WTC11 (cell line): Measurements from ENCODE around the gene SLC16A9. TPM values are rescaled to one million over a fixed set of nuclear protein-coding genes. Genes with fewer than 3 reads are reported as not detected.

ENCODE experiments used
- ATAC-seq: fragments of 200-7000 bp; cut with Tn5 transposase; 2 replicates; pipeline ENCODE4 v1.10.0; 2021; ENCODE audit warnings: mild to moderate bottlenecking, moderate library complexity
- CTCF ChIA-PET: fragments of 300-600 bp; sonication (Branson Sonifier 250); formaldehyde crosslinking; loops from one replicate; lab custom pipeline; 2021; ENCODE audit warnings: antibody characterized with exemption; lab: Charles Lee
- POLR2A ChIA-PET: fragments of 350-600 bp; sonication (Branson Sonifier 250); formaldehyde crosslinking; loops from one replicate; lab custom pipeline; 2021; ENCODE audit warnings: antibody characterized with exemption; lab: Charles Lee
- DNase-seq: peaks from one replicate; pipeline ENCODE4 v3.0.0; 2021; ENCODE audit warnings: low spot score
- H3K27ac Mint-ChIP-seq: 2 replicates; pipeline ENCODE4 v1.8.0; 2021; ENCODE audit warnings: mixed read lengths
- H3K27me3 Mint-ChIP-seq: 2 replicates; pipeline ENCODE4 v1.8.0; 2021; ENCODE audit warnings: low read depth, mild to moderate bottlenecking, moderate library complexity, mixed read lengths
- H3K36me3 Mint-ChIP-seq: 2 replicates; pipeline ENCODE4 v1.8.0; 2021; ENCODE audit warnings: mixed read lengths
- H3K4me1 Mint-ChIP-seq: 2 replicates; pipeline ENCODE4 v1.8.0; 2022; ENCODE audit warnings: mixed read lengths
- H3K4me3 Mint-ChIP-seq: 2 replicates; pipeline ENCODE4 v1.8.0; 2021; ENCODE audit warnings: mild to moderate bottlenecking, moderate library complexity, mixed read lengths
- H3K9me3 Mint-ChIP-seq: 2 replicates; pipeline ENCODE4 v1.8.0; 2021; ENCODE audit warnings: mixed read lengths
- EMX1 ChIP-seq: fragments of 250-450 bp; sonication (Bioruptor Pico); IDR thresholded peaks from 2 replicates; pipeline ENCODE4 v1.8.0; 2021; ENCODE audit warnings: mild to moderate bottlenecking
- ETV6 ChIP-seq: sonication (generic); formaldehyde crosslinking; IDR thresholded peaks from 2 replicates; pipeline ENCODE4 v1.8.1; 2022; ENCODE audit warnings: mild to moderate bottlenecking, missing genetic modification reagents
- GRHL2 ChIP-seq: fragments of 250-450 bp; sonication (Bioruptor Pico); IDR thresholded peaks from 2 replicates; pipeline ENCODE4 v1.8.0; 2022; ENCODE audit warnings: mild to moderate bottlenecking, moderate library complexity; ENCODE audit not compliant: insufficient replicate concordance, severe bottlenecking
- JUN ChIP-seq: sonication (generic); formaldehyde crosslinking; IDR thresholded peaks from 2 replicates; pipeline ENCODE4 v1.8.0; 2023; ENCODE audit warnings: mild to moderate bottlenecking, missing genetic modification reagents
- KAT7 ChIP-seq: sonication (generic); formaldehyde crosslinking; IDR thresholded peaks from 2 replicates; pipeline ENCODE4 v1.8.1; 2023; ENCODE audit warnings: missing genetic modification reagents, mild to moderate bottlenecking, borderline replicate concordance
- NR3C1 ChIP-seq: sonication (generic); formaldehyde crosslinking; conservative IDR thresholded peaks from 2 replicates; pipeline ENCODE4 v1.8.1; 2023; ENCODE audit warnings: low read depth, mild to moderate bottlenecking, missing genetic modification reagents
- SMAD3 ChIP-seq: sonication (generic); formaldehyde crosslinking; IDR thresholded peaks from 2 replicates; pipeline ENCODE4 v1.8.0; 2022; ENCODE audit warnings: missing genetic modification reagents, mild to moderate bottlenecking, borderline replicate concordance
- SP1 ChIP-seq: sonication (generic); formaldehyde crosslinking; conservative IDR thresholded peaks from 2 replicates; pipeline ENCODE4 v1.8.1; 2022; ENCODE audit warnings: missing genetic modification reagents
- ZNF232 ChIP-seq: sonication (generic); formaldehyde crosslinking; IDR thresholded peaks from 2 replicates; pipeline ENCODE4 v1.8.0; 2022; ENCODE audit warnings: mild to moderate bottlenecking, missing genetic modification reagents
- ZNF396 ChIP-seq: fragments of 250-450 bp; sonication (Bioruptor Pico); IDR thresholded peaks from 2 replicates; pipeline ENCODE4 v1.8.0; 2021; ENCODE audit warnings: mild to moderate bottlenecking, moderate library complexity, borderline replicate concordance
- total RNA-seq: library from RNA; stranded (reverse); gene quantifications from 3 replicates; pipeline ENCODE4 v1.2.3, GENCODE V29; 2021
- TF ChIP-seq, protein P1 (sequence below): sonication (generic); formaldehyde crosslinking; IDR thresholded peaks from 2 replicates; pipeline ENCODE4 v1.8.1; 2023; ENCODE audit warnings: mild to moderate bottlenecking, missing genetic modification reagents, moderate library complexity
- TF ChIP-seq, protein P2 (sequence below): fragments of 250-450 bp; sonication (Bioruptor Pico); IDR thresholded peaks from 2 replicates; pipeline ENCODE4 v2.1.2; 2022; ENCODE audit warnings: mild to moderate bottlenecking, moderate library complexity
- TF ChIP-seq, protein P3 (sequence below): sonication (generic); formaldehyde crosslinking; IDR thresholded peaks from 2 replicates; pipeline ENCODE4 v1.8.1; 2022; ENCODE audit warnings: low read depth, missing genetic modification reagents, borderline replicate concordance
- TF ChIP-seq, protein P4 (sequence below): sonication (generic); formaldehyde crosslinking; IDR thresholded peaks from 2 replicates; pipeline ENCODE4 v1.8.1; 2023; ENCODE audit warnings: mild to moderate bottlenecking, missing genetic modification reagents, borderline replicate concordance
- TF ChIP-seq, protein P5 (sequence below): sonication (generic); formaldehyde crosslinking; IDR thresholded peaks from 2 replicates; pipeline ENCODE4 v1.8.1; 2022; ENCODE audit warnings: mild to moderate bottlenecking, moderate library complexity, missing genetic modification reagents
- TF ChIP-seq, protein P6 (sequence below): fragments of 250-450 bp; sonication (Bioruptor Pico); IDR thresholded peaks from 2 replicates; pipeline ENCODE4 v1.8.0; 2021; ENCODE audit warnings: mild to moderate bottlenecking

Gene SLC16A9
- total RNA-seq, 1 experiment from 2014 or later, result 4.0 TPM

DNA sequence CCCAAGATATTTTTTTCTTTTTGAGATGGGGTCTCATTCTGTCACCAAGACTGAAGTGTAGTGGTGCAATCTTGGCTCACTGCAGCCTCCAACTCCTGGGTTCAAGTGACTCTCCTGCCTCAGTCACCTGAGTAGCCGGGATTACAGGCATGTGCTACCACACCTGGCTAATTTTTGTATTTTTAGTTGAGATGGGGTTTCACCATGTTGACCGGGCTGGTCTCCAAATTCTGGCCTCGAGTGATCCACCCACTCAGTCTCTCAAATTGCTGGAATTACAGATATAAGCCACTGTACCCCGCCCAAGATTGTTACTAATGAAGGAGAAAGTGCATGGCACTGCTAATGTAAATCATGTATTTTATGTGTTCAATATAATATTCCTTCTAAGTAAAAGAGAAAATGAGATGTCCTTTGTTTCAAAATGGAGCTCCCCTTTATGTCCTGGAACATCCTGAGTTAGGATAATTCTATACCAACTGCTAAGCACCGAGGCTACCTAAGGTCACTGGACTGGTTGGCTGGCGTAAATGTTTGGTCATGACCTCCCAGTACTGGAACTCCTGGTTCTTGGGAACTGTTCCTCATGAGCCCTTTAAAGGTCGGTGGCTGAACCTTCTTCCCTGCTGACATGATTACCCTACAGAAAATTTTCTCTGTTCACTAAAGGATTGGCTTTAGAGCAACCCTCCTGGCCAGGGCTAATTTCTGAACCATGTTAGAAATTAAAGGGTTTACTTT is 59.9 kb downstream of the SLC16A9 start:
- CTCF ChIA-PET, result interaction anchor here (0.5 kb wide), 1 partner anchor 137 kb away, joined by 6 read pairs; no protein-coding TSS in a partner anchor
- H3K36me3 Mint-ChIP-seq, result peaks cover 8% of the 10 kb centered on the region; the same call in 1 of the 2 replicates
- POLR2A ChIA-PET, result no interaction called here
- TF ChIP-seq, protein P1, sequence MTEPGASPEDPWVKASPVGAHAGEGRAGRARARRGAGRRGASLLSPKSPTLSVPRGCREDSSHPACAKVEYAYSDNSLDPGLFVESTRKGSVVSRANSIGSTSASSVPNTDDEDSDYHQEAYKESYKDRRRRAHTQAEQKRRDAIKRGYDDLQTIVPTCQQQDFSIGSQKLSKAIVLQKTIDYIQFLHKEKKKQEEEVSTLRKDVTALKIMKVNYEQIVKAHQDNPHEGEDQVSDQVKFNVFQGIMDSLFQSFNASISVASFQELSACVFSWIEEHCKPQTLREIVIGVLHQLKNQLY (CRISPR knock-in tag), result no peak
- TF ChIP-seq GRHL2 (CRISPR knock-in tag), result no peak
- no peak for TF ChIP-seq SMAD3 (CRISPR knock-in tag)
- TF ChIP-seq, protein P2, sequence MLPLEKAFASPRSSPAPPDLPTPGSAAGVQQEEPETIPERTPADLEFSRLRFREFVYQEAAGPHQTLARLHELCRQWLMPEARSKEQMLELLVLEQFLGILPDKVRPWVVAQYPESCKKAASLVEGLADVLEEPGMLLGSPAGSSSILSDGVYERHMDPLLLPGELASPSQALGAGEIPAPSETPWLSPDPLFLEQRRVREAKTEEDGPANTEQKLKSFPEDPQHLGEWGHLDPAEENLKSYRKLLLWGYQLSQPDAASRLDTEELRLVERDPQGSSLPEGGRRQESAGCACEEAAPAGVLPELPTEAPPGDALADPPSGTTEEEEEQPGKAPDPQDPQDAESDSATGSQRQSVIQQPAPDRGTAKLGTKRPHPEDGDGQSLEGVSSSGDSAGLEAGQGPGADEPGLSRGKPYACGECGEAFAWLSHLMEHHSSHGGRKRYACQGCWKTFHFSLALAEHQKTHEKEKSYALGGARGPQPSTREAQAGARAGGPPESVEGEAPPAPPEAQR (CRISPR knock-in tag), result no peak
- no peak for TF ChIP-seq JUN (CRISPR knock-in tag)
- TF ChIP-seq, protein P3, sequence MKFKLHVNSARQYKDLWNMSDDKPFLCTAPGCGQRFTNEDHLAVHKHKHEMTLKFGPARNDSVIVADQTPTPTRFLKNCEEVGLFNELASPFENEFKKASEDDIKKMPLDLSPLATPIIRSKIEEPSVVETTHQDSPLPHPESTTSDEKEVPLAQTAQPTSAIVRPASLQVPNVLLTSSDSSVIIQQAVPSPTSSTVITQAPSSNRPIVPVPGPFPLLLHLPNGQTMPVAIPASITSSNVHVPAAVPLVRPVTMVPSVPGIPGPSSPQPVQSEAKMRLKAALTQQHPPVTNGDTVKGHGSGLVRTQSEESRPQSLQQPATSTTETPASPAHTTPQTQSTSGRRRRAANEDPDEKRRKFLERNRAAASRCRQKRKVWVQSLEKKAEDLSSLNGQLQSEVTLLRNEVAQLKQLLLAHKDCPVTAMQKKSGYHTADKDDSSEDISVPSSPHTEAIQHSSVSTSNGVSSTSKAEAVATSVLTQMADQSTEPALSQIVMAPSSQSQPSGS (CRISPR knock-in tag), result no peak
- TF ChIP-seq NR3C1, result no peak
- no peak for TF ChIP-seq ZNF232
- no peak for TF ChIP-seq KAT7
- TF ChIP-seq, protein P4, sequence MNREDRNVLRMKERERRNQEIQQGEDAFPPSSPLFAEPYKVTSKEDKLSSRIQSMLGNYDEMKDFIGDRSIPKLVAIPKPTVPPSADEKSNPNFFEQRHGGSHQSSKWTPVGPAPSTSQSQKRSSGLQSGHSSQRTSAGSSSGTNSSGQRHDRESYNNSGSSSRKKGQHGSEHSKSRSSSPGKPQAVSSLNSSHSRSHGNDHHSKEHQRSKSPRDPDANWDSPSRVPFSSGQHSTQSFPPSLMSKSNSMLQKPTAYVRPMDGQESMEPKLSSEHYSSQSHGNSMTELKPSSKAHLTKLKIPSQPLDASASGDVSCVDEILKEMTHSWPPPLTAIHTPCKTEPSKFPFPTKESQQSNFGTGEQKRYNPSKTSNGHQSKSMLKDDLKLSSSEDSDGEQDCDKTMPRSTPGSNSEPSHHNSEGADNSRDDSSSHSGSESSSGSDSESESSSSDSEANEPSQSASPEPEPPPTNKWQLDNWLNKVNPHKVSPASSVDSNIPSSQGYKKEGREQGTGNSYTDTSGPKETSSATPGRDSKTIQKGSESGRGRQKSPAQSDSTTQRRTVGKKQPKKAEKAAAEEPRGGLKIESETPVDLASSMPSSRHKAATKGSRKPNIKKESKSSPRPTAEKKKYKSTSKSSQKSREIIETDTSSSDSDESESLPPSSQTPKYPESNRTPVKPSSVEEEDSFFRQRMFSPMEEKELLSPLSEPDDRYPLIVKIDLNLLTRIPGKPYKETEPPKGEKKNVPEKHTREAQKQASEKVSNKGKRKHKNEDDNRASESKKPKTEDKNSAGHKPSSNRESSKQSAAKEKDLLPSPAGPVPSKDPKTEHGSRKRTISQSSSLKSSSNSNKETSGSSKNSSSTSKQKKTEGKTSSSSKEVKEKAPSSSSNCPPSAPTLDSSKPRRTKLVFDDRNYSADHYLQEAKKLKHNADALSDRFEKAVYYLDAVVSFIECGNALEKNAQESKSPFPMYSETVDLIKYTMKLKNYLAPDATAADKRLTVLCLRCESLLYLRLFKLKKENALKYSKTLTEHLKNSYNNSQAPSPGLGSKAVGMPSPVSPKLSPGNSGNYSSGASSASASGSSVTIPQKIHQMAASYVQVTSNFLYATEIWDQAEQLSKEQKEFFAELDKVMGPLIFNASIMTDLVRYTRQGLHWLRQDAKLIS (CRISPR knock-in tag), result no peak
- TF ChIP-seq EMX1 (CRISPR knock-in tag), result no peak
- TF ChIP-seq, protein P5, sequence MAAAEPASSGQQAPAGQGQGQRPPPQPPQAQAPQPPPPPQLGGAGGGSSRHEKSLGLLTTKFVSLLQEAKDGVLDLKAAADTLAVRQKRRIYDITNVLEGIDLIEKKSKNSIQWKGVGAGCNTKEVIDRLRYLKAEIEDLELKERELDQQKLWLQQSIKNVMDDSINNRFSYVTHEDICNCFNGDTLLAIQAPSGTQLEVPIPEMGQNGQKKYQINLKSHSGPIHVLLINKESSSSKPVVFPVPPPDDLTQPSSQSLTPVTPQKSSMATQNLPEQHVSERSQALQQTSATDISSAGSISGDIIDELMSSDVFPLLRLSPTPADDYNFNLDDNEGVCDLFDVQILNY (CRISPR knock-in tag), result no peak
- TF ChIP-seq, protein P6, sequence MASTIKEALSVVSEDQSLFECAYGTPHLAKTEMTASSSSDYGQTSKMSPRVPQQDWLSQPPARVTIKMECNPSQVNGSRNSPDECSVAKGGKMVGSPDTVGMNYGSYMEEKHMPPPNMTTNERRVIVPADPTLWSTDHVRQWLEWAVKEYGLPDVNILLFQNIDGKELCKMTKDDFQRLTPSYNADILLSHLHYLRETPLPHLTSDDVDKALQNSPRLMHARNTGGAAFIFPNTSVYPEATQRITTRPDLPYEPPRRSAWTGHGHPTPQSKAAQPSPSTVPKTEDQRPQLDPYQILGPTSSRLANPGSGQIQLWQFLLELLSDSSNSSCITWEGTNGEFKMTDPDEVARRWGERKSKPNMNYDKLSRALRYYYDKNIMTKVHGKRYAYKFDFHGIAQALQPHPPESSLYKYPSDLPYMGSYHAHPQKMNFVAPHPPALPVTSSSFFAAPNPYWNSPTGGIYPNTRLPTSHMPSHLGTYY (CRISPR knock-in tag), result no peak
- no peak for TF ChIP-seq SP1
- no peak for TF ChIP-seq ZNF396 (CRISPR knock-in tag)
- TF ChIP-seq ETV6 (CRISPR knock-in tag), result no peak
- H3K4me3 Mint-ChIP-seq, result no peak overlapping the region
- H3K27ac Mint-ChIP-seq, result no peak overlapping the region
- ATAC-seq, result no peak
- H3K27me3 Mint-ChIP-seq, result no peaks in the 10 kb centered on the region
- no peak for DNase-seq
- peaks cover 12% of the 10 kb centered on the region for H3K9me3 Mint-ChIP-seq
- H3K4me1 Mint-ChIP-seq, result peaks cover 12% of the 10 kb centered on the region
